ENCODE results near the gene UBE2U.

- no peak for TF ChIP-seq CTCF (IDR thresholded peaks at IDR 0.05)
- no peak for TF ChIP-seq POLR2A (IDR thresholded peaks at IDR 0.05)
Observed at GRCh38 chr1:64315402-64315801, 112.0 kb downstream of the UBE2U start.

Measured in adrenal gland (tissue), 5 donors.